Right lobe of liver (tissue), 6 donors: Measurements from ENCODE around the gene TSPAN31. TPM values are rescaled to one million over a fixed set of nuclear protein-coding genes. Genes with fewer than 3 reads are reported as not detected.
A peak's percentile ranks its signal among the peaks of the same experiment; 100 is the strongest.

Experiments used
- ATAC-seq, 4 donors: fragments of 200-7000 bp; cut with Tn5 transposase; one replicate each; pipeline ENCODE4 v1.9.1; 2020; ENCODE audit warnings: mild to moderate bottlenecking in 4 of 4, moderate library complexity in 4 of 4
- DNase-seq, 3 donors: peaks; one replicate each; pipeline ENCODE4 v3.0.0-alpha.2; 2020
- H3K27ac ChIP-seq, 3 donors: fragments of 200-600 bp; one replicate each; pipeline ENCODE4 v1.8.0; 2022
- H3K27me3 ChIP-seq, 2 donors: fragments of 200-600 bp; one replicate each; pipeline ENCODE4 v1.8.0; 2022
- H3K36me3 ChIP-seq, 4 donors: fragments of 200-600 bp; sonication (generic) in 1 of 4; one replicate each; pipeline versions ENCODE4 v1.5.1 to v1.8.0; 2017 to 2022; ENCODE audit warnings: control low read depth in 1 of 4
- H3K4me1 ChIP-seq, 4 donors: fragments of 200-600 bp; sonication (generic) in 1 of 4; one replicate each; pipeline versions ENCODE4 v1.5.1 to v1.8.0; 2017 to 2022; ENCODE audit warnings: control low read depth in 1 of 4
- H3K4me3 ChIP-seq, 3 donors: fragments of 200-600 bp; one replicate each; pipeline ENCODE4 v1.8.0; 2022
- H3K9me3 ChIP-seq, 4 donors: fragments of 200-600 bp; sonication (generic) in 1 of 4; one replicate each; pipeline versions ENCODE4 v1.5.1 to v1.8.0; 2017 to 2022; ENCODE audit warnings: control low read depth in 1 of 4
- POLR2A ChIP-seq: fragments of 450-650 bp; IDR thresholded peaks from one replicate; pipeline ENCODE4 v1.6.1; 2017; ENCODE audit warnings: antibody characterized with exemption, mild to moderate bottlenecking
- WGBS: methylation state at CpG from one replicate; pipeline ENCODE4 v1.1.6; 2018; ENCODE audit warnings: low coverage, low lambda C conversion rate; ENCODE audit not compliant: insufficient coverage; ENCODE audit errors: missing lambda C conversion rate; 5-methylcytosine and 5-hydroxymethylcytosine counted together
- intact Hi-C, 2 donors: fragments of 100-400 bp; cut with DNase I; formaldehyde crosslinking; loops; one replicate each; pipeline versions ENCODE4 v1.11.2 to v1.14.1; 2022
- total RNA-seq, 6 experiments: library from RNA; depleted of rRNA in 2 of 6; stranded (reverse); fragments of >200 nt in 2 of 6; fragmentation: NEBNext Ultra II Directional in 3 of 6; extraction: Animal tissue kit (Norgen Biotek cat#: 25700) in 3 of 6; gene quantifications; one replicate each; pipeline versions ENCODE4 v1.1.0 to v1.2.4, GENCODE V29; 2016 to 2023
- TF ChIP-seq, protein P1 (sequence below), 4 donors: fragments of 200-600 bp in 3 of 4; fragments of 450-650 bp in 1 of 4; IDR thresholded peaks; one replicate each; pipeline versions ENCODE4 v1.5.1 to v1.8.0; 2016 to 2022; ENCODE audit warnings: antibody characterized with exemption in 4 of 4, mild to moderate bottlenecking in 2 of 4
- donor health status: DM: no; HTN: yes; CAD: no.
- donor health status: DM: no; HTN: no; CAD: no.
- donor health status: DM: no; HTN: no; CAD: no.
- donor health status: DM: no; HTN: yes; CAD: no.
- donor health status: DM: no; HTN: yes; CAD: no.

TSPAN31 gene
- total RNA-seq, 6 experiments from 2014 or later: 15.1 to 34.4 (median 20.6) TPM

DNA sequence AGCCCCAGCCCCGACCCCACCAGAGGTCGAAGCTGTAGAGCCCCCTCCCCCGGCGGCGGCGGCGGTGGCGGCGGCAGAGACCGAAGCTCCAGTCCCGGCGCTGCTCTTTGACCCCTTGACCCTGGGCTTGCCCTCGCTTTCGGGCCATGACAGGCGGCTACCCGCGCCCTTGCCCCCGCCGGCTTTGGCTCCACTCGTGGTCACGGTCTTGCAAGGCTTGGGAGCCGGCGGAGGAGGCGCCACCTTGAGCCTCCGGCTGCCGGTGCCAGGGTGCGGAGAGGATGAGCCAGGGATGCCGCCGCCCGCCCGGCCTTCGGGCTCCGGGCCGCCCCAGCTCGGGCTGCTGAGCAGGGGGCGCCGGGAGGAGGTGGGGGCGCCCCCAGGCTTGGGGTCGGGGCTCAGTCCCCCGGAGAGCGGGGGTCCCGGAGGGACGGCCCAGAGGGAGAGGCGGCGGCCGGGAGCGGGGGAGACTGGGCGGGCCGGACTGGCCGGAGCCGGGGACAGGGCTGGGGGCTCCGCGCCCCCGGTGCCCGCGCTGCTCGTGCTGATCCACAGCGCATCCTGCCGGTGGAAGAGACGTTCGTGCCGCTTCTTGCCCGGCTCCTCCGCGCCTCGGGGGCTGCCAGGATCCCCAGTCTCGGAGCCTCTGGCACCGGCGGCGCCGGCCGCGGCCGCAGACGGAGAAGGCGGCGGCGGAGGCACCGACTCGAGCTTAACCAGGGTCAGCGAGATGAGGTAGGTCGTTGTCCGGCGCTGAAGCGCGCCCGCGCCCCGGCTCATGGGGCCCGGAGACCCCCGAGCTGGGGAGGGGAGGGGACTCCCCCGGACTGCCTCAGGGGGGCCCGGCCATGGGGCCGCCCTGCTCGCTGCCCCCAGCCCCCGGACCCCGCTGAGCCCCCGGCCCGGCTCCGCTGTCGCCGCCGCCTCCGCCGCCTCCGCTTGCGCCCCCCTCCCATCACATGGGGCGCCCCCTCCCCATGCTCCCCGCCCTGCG lies 7.1 kb upstream of the TSPAN31 start:
- peak overlapping the region; percentile 5 to 21 (median 14) for H3K4me3 ChIP-seq
- H3K27ac ChIP-seq: no peak overlapping the region
- ATAC-seq: peak in 1 of 4 donors; percentile 10
- no peak for TF ChIP-seq POLR2A
- TF ChIP-seq, protein P1, sequence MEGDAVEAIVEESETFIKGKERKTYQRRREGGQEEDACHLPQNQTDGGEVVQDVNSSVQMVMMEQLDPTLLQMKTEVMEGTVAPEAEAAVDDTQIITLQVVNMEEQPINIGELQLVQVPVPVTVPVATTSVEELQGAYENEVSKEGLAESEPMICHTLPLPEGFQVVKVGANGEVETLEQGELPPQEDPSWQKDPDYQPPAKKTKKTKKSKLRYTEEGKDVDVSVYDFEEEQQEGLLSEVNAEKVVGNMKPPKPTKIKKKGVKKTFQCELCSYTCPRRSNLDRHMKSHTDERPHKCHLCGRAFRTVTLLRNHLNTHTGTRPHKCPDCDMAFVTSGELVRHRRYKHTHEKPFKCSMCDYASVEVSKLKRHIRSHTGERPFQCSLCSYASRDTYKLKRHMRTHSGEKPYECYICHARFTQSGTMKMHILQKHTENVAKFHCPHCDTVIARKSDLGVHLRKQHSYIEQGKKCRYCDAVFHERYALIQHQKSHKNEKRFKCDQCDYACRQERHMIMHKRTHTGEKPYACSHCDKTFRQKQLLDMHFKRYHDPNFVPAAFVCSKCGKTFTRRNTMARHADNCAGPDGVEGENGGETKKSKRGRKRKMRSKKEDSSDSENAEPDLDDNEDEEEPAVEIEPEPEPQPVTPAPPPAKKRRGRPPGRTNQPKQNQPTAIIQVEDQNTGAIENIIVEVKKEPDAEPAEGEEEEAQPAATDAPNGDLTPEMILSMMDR (IDR thresholded peaks at IDR 0.05): peak in 2 of 4 donors; percentile 17 to 31
- 42% methylated on average over 6 of the region's 110 CpGs for WGBS
- H3K4me1 ChIP-seq: peaks cover 0 to 18% (median 6%) of the 10 kb centered on the region in 4 donors
- peak in 1 of 3 donors; percentile 57 for DNase-seq
- intact Hi-C loops: no loop called here
- H3K9me3 ChIP-seq: no peaks in the 10 kb centered on the region
- peaks cover 0 to 26% of the 10 kb centered on the region in 2 donors for H3K27me3 ChIP-seq
- H3K36me3 ChIP-seq: no peaks in the 10 kb centered on the region

DNA sequence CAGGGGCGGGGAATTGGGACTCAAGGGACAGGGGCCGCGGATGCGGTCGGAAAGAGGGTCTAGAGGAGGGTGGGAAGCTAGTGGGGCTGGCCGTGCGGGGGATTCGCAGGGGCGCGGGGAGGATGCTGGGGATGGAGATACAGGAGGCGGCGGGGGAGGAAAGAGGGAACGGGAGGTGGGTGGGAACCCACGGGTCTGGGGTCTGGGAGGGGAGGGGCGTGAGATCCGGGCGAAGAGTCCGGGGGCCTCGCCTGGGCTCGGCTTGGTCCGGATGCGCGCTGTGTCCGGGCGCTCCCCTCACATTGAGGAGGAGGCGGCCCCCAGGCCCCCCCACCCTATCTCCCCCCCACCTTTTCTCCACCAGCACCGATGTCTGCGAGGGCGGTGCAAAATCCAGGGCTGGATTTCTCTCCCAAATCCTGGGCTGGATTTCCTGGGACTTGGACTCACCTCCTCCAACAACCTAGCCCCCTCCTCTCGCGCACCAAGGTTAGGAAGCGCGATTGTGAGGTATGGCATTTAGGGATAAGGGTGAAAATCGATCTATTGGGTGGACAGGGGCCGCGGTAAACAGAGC lies 6.1 kb upstream of the TSPAN31 start, which contains the start of gene AGAP2:
TSS of gene AGAP2 (minus strand) at position 82 of the 577 bp plus-strand sequence. CDS start 496 bp downstream, outside the sequence.
- Histone ChIP-seq H3K36me3 (no peaks in the 10 kb centered on the region), H3K27ac (no peak within 1 kb of the TSS), H3K9me3 (no peaks in the 10 kb centered on the region), H3K4me1 (peaks cover 0 to 18% (median 6%) of the 10 kb centered on the region in 4 donors), H3K4me3 (peak within 1 kb of the TSS; percentile 5 to 21 (median 14)), H3K27me3 (peaks cover 0 to 26% of the 10 kb centered on the region in 2 donors)
- DNase-seq: peak in 1 of 3 donors; percentile 52
- WGBS: 15% methylated on average over 31 of the region's 36 CpGs
- TF ChIP-seq, protein P1 (IDR thresholded peaks at IDR 0.05): no peak
- TF ChIP-seq POLR2A: no peak
- intact Hi-C loops: no loop called here
- ATAC-seq: no peak

DNA sequence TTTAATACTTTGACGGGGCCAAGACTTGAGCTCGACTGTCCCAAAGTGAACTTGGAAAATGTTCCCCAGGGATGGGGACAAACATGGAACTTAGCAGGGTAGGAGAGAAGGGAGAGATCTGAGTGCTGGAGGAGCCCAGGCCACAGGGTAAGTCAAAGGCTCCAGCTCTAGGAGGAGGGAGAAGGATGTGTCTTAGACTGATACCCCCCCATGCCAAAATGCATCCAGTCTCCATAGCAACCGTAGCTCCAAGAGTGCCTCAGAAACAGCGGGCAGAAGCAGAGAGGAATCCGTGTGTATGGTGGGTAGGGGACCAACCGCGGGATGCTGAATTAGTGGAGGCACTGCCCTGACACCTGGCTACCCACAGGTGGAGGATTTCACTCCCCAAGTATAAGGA lies 5.5 kb upstream of the TSPAN31 start:
- ATAC-seq (no peak), DNase-seq (no peak)
- TF ChIP-seq, protein P1 (IDR thresholded peaks at IDR 0.05): no peak
- no peak for TF ChIP-seq POLR2A
- no peak overlapping the region for H3K4me3 ChIP-seq
- intact Hi-C loops: no loop called here
- H3K9me3 ChIP-seq: no peaks in the 10 kb centered on the region
- peaks cover 0 to 18% (median 6%) of the 10 kb centered on the region in 4 donors for H3K4me1 ChIP-seq
- peaks cover 0 to 26% of the 10 kb centered on the region in 2 donors for H3K27me3 ChIP-seq
- no peaks in the 10 kb centered on the region for H3K36me3 ChIP-seq
- 23% methylated on average over 3 of the region's 7 CpGs for WGBS
- no peak overlapping the region for H3K27ac ChIP-seq

DNA sequence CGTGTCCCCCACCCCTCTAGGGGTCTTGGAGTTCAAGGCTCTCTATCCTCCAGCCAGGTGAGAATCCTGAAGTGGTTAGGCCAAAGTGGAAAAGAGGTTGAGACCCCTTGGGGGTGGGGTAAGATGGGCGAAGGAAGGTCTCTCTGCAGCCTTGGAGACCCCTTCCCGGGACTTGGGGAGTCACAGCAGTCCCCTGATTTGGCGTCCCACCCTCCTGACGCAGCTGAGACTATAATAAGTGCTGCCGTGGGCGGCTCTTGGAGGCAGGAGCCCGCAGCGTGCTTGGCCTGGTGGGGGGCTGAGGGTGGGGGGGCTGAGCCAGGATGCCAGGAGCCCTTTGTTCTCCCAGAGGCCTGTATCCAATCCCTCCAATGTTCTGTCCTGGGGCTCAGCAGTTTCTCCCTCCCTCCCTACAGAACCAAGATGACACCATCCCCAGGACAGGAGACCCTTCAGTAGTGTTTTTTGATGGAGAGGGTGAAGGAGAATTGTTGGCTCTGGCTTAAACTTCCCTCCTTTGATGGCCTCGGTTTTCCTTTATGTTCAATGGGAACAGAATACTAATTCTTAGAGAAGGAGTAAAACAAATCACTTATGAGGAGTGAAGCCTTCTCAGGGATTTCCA lies 4.8 kb upstream of the TSPAN31 start:
- DNase-seq (no peak), ATAC-seq (no peak)
- Histone ChIP-seq H3K4me3 (no peak overlapping the region), H3K36me3 (no peaks in the 10 kb centered on the region), H3K27me3 (peaks cover 0 to 26% of the 10 kb centered on the region in 2 donors), H3K4me1 (peaks cover 0 to 17% (median 6%) of the 10 kb centered on the region in 4 donors), H3K9me3 (no peaks in the 10 kb centered on the region), H3K27ac (no peak overlapping the region)
- TF ChIP-seq, protein P1 (IDR thresholded peaks at IDR 0.05): no peak
- no peak for TF ChIP-seq POLR2A
- 40% methylated on average over 4 of the region's 10 CpGs for WGBS
- intact Hi-C loops: no loop called here
